NB4 (cell line): ENCODE data around the gene COQ5.

Experiments
- MYC ChIP-seq: IDR thresholded peaks from 2 replicates; pipeline ENCODE4 v1.6.1; 2011; ENCODE audit warnings: low read depth, low read length
- POLR2A ChIP-seq: IDR thresholded peaks from 2 replicates; pipeline ENCODE4 v1.6.1; 2011; ENCODE audit warnings: mild to moderate bottlenecking; ENCODE audit not compliant: insufficient read length; ENCODE audit errors: extremely low read depth
- TF ChIP-seq, protein P1 (sequence below): IDR thresholded peaks from one replicate; pipeline ENCODE4 v1.5.1; 2012; ENCODE audit warnings: low read depth, low read length
- TF ChIP-seq, protein P2 (sequence below): IDR thresholded peaks from 2 replicates; pipeline ENCODE4 v1.6.1; 2011; ENCODE audit warnings: low read depth, low read length

GRCh38 chr12:120489018-120489417 lies 39.9 kb downstream of the COQ5 start:
- no peak for TF ChIP-seq POLR2A
- TF ChIP-seq, protein P1, sequence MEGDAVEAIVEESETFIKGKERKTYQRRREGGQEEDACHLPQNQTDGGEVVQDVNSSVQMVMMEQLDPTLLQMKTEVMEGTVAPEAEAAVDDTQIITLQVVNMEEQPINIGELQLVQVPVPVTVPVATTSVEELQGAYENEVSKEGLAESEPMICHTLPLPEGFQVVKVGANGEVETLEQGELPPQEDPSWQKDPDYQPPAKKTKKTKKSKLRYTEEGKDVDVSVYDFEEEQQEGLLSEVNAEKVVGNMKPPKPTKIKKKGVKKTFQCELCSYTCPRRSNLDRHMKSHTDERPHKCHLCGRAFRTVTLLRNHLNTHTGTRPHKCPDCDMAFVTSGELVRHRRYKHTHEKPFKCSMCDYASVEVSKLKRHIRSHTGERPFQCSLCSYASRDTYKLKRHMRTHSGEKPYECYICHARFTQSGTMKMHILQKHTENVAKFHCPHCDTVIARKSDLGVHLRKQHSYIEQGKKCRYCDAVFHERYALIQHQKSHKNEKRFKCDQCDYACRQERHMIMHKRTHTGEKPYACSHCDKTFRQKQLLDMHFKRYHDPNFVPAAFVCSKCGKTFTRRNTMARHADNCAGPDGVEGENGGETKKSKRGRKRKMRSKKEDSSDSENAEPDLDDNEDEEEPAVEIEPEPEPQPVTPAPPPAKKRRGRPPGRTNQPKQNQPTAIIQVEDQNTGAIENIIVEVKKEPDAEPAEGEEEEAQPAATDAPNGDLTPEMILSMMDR = no peak
- TF ChIP-seq MYC = no peak
- TF ChIP-seq, protein P2, sequence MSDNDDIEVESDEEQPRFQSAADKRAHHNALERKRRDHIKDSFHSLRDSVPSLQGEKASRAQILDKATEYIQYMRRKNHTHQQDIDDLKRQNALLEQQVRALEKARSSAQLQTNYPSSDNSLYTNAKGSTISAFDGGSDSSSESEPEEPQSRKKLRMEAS = no peak
